ENCODE measurements around the gene MBLAC2. TPM values are rescaled to one million over a fixed set of nuclear protein-coding genes. Genes with fewer than 3 reads are reported as not detected.
A peak's percentile ranks its signal among the peaks of the same experiment; 100 is the strongest.

Gene MBLAC2
- 4.7 and 6.0 TPM in 2 replicates for total RNA-seq (2014; rRNA removed; shearing (Covaris generic))

GRCh38 chr5:90474235-90475107 is at the start of gene MBLAC2, which contains the start of gene POLR3G:
Gene MBLAC2 (minus strand): TSS chr5:90474771. CDS start chr5:90474292, 479 bp downstream.
Gene POLR3G (plus strand): TSS chr5:90474864. CDS start chr5:90485568, 10,704 bp downstream.
- peak; percentile 87 for DNase-seq (ENCODE audit: low spot score)

GRCh38 chr5:90519081-90519480 is 44.5 kb upstream of the MBLAC2 start:
- no peak for DNase-seq (ENCODE audit: low spot score)

GRCh38 chr5:90518661-90519060 is 44.1 kb upstream of the MBLAC2 start:
- peak; percentile 41 for DNase-seq (ENCODE audit: low spot score)

GRCh38 chr5:90514520-90514919 is 39.9 kb upstream of the MBLAC2 start:
- no peak for DNase-seq (ENCODE audit: low spot score)

GRCh38 chr5:90510438-90510837 is 35.9 kb upstream of the MBLAC2 start:
- no peak for DNase-seq (ENCODE audit: low spot score)

GRCh38 chr5:90506221-90506620 is 31.6 kb upstream of the MBLAC2 start:
- DNase-seq (ENCODE audit: low spot score) = no peak

- no peak for DNase-seq (ENCODE audit: low spot score)
Measured at GRCh38 chr5:90504743-90505142, 30.2 kb upstream of the MBLAC2 start.

- no peak for DNase-seq (ENCODE audit: low spot score)
Measured at GRCh38 chr5:90503596-90503995, 29.0 kb upstream of the MBLAC2 start.

- DNase-seq (ENCODE audit: low spot score) = no peak
Measured at GRCh38 chr5:90495146-90495545, 20.6 kb upstream of the MBLAC2 start.

- DNase-seq (ENCODE audit: low spot score) = no peak
Measured at GRCh38 chr5:90494043-90494442, 19.5 kb upstream of the MBLAC2 start.

- DNase-seq (ENCODE audit: low spot score) = no peak
Measured at GRCh38 chr5:90488791-90489190, 14.2 kb upstream of the MBLAC2 start.

GRCh38 chr5:90484540-90484939 is 10.0 kb upstream of the MBLAC2 start:
- no peak for DNase-seq (ENCODE audit: low spot score)

- DNase-seq (ENCODE audit: low spot score) = no peak
Measured at GRCh38 chr5:90483206-90483605, 8.6 kb upstream of the MBLAC2 start.

- no peak for DNase-seq (ENCODE audit: low spot score)
Measured at GRCh38 chr5:90480699-90481098, 6.1 kb upstream of the MBLAC2 start.

- DNase-seq (ENCODE audit: low spot score) = no peak
Measured at GRCh38 chr5:90479611-90480385, 5.2 kb upstream of the MBLAC2 start.

GRCh38 chr5:90477621-90478215 is 3.1 kb upstream of the MBLAC2 start:
- no peak for DNase-seq (ENCODE audit: low spot score)

GRCh38 chr5:90477073-90477472 is 2.5 kb upstream of the MBLAC2 start:
- DNase-seq (ENCODE audit: low spot score) = no peak

- DNase-seq (ENCODE audit: low spot score) = no peak
Measured at GRCh38 chr5:90476391-90476790, 1.8 kb upstream of the MBLAC2 start.

- no peak for DNase-seq (ENCODE audit: low spot score)
Measured at GRCh38 chr5:90475436-90475980, 937 bp upstream of the MBLAC2 start.

GRCh38 chr5:90473396-90474234 is 956 bp downstream of the MBLAC2 start:
- peak; percentile 16 for DNase-seq (ENCODE audit: low spot score)

- DNase-seq (ENCODE audit: low spot score) = no peak
Measured at GRCh38 chr5:90472783-90473395, 1.7 kb downstream of the MBLAC2 start.
